A673 (cell line): ENCODE results near the gene NUDT4B.
"Not testable (repeated sequence)": the region's sequence is repeated elsewhere in the genome, so short reads cannot be mapped to it uniquely, and the experiment has no call there.

ENCODE experiments used
- CTCF ChIP-seq: fragments of 300-800, 200-600 bp; sonication (generic); conservative IDR thresholded peaks from 2 replicates; pipeline ENCODE4 v1.5.1; 2017; ENCODE audit warnings: low read depth, mild to moderate bottlenecking, antibody characterized with exemption, low read length, moderate library complexity, mixed read lengths
- EZH2 ChIP-seq: fragments of 200-600 bp; sonication (generic); IDR thresholded peaks from 2 replicates; pipeline ENCODE4 v1.6.1; 2017; ENCODE audit warnings: borderline replicate concordance, low read depth, mild to moderate bottlenecking, mixed read lengths, antibody characterized with exemption, low read length; ENCODE audit not compliant: poor library complexity, severe bottlenecking

GRCh38 chr1:148777649-148778048 lies 29.1 kb downstream of the NUDT4B start:
- not testable (repeated sequence) for TF ChIP-seq CTCF, EZH2
